A549 (cell line): ENCODE measurements around the gene GABBR2.

Experiments
- CBX2 ChIP-seq: fragments of 200-600 bp; sonication (generic); IDR thresholded peaks from 2 replicates; pipeline ENCODE4 v1.6.1; 2016; ENCODE audit warnings: low read depth, mild to moderate bottlenecking, borderline replicate concordance
- CHD2 ChIP-seq: fragments of 150-350 bp; IDR thresholded peaks from 2 replicates; pipeline ENCODE4 v1.6.1; 2014; ENCODE audit warnings: low read length; ENCODE audit not compliant: partially characterized antibody
- EP300 ChIP-seq, 2 experiments: fragments of >200 bp; sonication (Bioruptor Twin); formaldehyde crosslinking; IDR thresholded peaks; 2 replicates in 1 of 2; 3 replicates in 1 of 2; pipeline ENCODE4 v1.6.1; 2016 to 2017
- ESRRA ChIP-seq: fragments of 150-350 bp; IDR thresholded peaks from 2 replicates; pipeline ENCODE4 v1.6.1; 2014; ENCODE audit warnings: mild to moderate bottlenecking, low read length, borderline replicate concordance
- JUN ChIP-seq, 2 experiments: fragments of >200 bp; sonication (Bioruptor Twin); formaldehyde crosslinking; IDR thresholded peaks; 2 replicates in 1 of 2; 3 replicates in 1 of 2; pipeline ENCODE4 v1.6.1; 2016 to 2017
- MAZ ChIP-seq: fragments of 150-350 bp; IDR thresholded peaks from 2 replicates; pipeline ENCODE4 v1.6.1; 2014; ENCODE audit warnings: antibody characterized with exemption, low read depth, low read length, borderline replicate concordance
- POLR2A ChIP-seq: IDR thresholded peaks from 2 replicates; pipeline ENCODE4 v1.6.1; 2012; ENCODE audit warnings: mild to moderate bottlenecking, low read length
- RAD21 ChIP-seq, 2 experiments: fragments of >200 bp in 1 of 2; sonication (Bioruptor Twin) in 1 of 2; formaldehyde crosslinking in 1 of 2; IDR thresholded peaks in 1 of 2; conservative IDR thresholded peaks in 1 of 2; 2 replicates in 1 of 2; 3 replicates in 1 of 2; pipeline ENCODE4 v1.6.1; 2012 to 2018; ENCODE audit warnings: inconsistent platforms in 1 of 2
- TF ChIP-seq, protein P1 (sequence below): fragments of >200 bp; sonication (Bioruptor Twin); formaldehyde crosslinking; IDR thresholded peaks from 3 replicates; pipeline ENCODE4 v1.5.1; 2016
- TF ChIP-seq, protein P2 (sequence below): fragments of 450-650 bp; IDR thresholded peaks from 2 replicates; pipeline ENCODE4 v1.6.1; 2014; ENCODE audit warnings: antibody characterized with exemption
- TF ChIP-seq, protein P3 (sequence below): fragments of 250-450 bp; sonication (Bioruptor Pico); IDR thresholded peaks from 2 replicates; pipeline ENCODE4 v1.5.0; 2020; ENCODE audit warnings: low read depth, mild to moderate bottlenecking, moderate library complexity
- TF ChIP-seq, protein P4 (sequence below): fragments of 250-450 bp; sonication (Bioruptor Pico); IDR thresholded peaks from 2 replicates; pipeline ENCODE4 v1.5.0; 2021; ENCODE audit warnings: mild to moderate bottlenecking, moderate library complexity, borderline replicate concordance
- TF ChIP-seq, protein P5 (sequence below): fragments of 200-600 bp; sonication (generic); IDR thresholded peaks from 2 replicates; pipeline ENCODE4 v1.6.1; 2016; ENCODE audit warnings: antibody characterized with exemption, mild to moderate bottlenecking, moderate library complexity
- TF ChIP-seq, protein P6 (sequence below): IDR thresholded peaks from 2 replicates; pipeline ENCODE4 v1.6.1; 2012

DNA sequence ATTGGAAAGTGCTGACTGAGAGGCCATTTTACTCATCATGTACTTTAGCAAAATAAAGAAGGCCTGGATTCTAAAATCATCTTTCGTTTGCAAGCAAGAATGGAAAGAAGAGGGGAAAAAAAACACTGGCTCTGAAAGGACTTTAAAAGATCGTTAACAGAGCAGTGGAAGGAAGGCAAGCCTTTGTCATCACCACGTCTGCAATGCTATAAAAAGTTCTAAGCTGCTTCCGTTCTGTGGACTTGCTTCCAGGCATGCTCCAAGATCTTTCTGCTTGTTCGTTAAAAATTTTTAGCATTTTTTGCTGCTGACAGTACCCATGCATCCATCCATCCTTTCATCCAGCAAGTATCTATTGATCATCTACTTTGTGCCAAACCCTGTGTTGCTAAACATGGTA is 226.5 kb downstream of the GABBR2 start:
- TF ChIP-seq, protein P1, sequence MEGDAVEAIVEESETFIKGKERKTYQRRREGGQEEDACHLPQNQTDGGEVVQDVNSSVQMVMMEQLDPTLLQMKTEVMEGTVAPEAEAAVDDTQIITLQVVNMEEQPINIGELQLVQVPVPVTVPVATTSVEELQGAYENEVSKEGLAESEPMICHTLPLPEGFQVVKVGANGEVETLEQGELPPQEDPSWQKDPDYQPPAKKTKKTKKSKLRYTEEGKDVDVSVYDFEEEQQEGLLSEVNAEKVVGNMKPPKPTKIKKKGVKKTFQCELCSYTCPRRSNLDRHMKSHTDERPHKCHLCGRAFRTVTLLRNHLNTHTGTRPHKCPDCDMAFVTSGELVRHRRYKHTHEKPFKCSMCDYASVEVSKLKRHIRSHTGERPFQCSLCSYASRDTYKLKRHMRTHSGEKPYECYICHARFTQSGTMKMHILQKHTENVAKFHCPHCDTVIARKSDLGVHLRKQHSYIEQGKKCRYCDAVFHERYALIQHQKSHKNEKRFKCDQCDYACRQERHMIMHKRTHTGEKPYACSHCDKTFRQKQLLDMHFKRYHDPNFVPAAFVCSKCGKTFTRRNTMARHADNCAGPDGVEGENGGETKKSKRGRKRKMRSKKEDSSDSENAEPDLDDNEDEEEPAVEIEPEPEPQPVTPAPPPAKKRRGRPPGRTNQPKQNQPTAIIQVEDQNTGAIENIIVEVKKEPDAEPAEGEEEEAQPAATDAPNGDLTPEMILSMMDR: no peak
- TF ChIP-seq, protein P2, sequence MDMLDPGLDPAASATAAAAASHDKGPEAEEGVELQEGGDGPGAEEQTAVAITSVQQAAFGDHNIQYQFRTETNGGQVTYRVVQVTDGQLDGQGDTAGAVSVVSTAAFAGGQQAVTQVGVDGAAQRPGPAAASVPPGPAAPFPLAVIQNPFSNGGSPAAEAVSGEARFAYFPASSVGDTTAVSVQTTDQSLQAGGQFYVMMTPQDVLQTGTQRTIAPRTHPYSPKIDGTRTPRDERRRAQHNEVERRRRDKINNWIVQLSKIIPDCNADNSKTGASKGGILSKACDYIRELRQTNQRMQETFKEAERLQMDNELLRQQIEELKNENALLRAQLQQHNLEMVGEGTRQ: no peak
- TF ChIP-seq RAD21 (conservative IDR thresholded peaks at IDR 0.05 in 1 of 2, IDR thresholded peaks at IDR 0.05 in 1 of 2) (no peak), MAZ (no peak), EP300 (IDR thresholded peaks at IDR 0.05) (no peak), CHD2 (no peak), ESRRA (no peak), JUN (IDR thresholded peaks at IDR 0.05) (no peak), POLR2A (no peak), CBX2 (no peak)
- TF ChIP-seq, protein P3, sequence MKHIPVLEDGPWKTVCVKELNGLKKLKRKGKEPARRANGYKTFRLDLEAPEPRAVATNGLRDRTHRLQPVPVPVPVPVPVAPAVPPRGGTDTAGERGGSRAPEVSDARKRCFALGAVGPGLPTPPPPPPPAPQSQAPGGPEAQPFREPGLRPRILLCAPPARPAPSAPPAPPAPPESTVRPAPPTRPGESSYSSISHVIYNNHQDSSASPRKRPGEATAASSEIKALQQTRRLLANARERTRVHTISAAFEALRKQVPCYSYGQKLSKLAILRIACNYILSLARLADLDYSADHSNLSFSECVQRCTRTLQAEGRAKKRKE (CRISPR knock-in tag): no peak
- TF ChIP-seq, protein P4, sequence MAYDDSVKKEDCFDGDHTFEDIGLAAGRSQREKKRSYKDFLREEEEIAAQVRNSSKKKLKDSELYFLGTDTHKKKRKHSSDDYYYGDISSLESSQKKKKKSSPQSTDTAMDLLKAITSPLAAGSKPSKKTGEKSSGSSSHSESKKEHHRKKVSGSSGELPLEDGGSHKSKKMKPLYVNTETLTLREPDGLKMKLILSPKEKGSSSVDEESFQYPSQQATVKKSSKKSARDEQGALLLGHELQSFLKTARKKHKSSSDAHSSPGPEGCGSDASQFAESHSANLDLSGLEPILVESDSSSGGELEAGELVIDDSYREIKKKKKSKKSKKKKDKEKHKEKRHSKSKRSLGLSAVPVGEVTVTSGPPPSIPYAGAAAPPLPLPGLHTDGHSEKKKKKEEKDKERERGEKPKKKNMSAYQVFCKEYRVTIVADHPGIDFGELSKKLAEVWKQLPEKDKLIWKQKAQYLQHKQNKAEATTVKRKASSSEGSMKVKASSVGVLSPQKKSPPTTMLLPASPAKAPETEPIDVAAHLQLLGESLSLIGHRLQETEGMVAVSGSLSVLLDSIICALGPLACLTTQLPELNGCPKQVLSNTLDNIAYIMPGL: no peak
- TF ChIP-seq, protein P5, sequence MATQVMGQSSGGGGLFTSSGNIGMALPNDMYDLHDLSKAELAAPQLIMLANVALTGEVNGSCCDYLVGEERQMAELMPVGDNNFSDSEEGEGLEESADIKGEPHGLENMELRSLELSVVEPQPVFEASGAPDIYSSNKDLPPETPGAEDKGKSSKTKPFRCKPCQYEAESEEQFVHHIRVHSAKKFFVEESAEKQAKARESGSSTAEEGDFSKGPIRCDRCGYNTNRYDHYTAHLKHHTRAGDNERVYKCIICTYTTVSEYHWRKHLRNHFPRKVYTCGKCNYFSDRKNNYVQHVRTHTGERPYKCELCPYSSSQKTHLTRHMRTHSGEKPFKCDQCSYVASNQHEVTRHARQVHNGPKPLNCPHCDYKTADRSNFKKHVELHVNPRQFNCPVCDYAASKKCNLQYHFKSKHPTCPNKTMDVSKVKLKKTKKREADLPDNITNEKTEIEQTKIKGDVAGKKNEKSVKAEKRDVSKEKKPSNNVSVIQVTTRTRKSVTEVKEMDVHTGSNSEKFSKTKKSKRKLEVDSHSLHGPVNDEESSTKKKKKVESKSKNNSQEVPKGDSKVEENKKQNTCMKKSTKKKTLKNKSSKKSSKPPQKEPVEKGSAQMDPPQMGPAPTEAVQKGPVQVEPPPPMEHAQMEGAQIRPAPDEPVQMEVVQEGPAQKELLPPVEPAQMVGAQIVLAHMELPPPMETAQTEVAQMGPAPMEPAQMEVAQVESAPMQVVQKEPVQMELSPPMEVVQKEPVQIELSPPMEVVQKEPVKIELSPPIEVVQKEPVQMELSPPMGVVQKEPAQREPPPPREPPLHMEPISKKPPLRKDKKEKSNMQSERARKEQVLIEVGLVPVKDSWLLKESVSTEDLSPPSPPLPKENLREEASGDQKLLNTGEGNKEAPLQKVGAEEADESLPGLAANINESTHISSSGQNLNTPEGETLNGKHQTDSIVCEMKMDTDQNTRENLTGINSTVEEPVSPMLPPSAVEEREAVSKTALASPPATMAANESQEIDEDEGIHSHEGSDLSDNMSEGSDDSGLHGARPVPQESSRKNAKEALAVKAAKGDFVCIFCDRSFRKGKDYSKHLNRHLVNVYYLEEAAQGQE: no peak
- TF ChIP-seq, protein P6, sequence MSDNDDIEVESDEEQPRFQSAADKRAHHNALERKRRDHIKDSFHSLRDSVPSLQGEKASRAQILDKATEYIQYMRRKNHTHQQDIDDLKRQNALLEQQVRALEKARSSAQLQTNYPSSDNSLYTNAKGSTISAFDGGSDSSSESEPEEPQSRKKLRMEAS: no peak
